Measurements from ENCODE around the gene ATRNL1.

Gene ATRNL1

DNA sequence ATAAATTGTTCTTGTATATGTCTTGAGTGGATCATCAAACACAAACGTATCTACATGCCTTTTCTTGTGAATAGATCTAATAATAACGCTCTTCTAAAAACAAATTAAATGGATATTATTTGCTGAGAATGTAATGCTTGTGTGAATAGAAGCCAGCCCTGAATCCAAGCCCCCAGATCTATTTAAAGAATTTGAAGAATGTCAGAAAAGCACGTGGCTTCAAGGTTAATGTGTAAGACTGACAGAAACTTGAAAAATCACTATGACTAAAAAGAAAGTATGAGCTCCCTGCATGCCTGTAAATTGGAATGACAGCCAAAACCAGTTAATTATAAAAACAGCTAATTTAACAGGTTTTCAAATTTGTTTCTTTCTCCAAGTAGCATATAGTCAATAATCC is 43.2 kb upstream of the ATRNL1 start:
- H2AFZ ChIP-seq (ENCODE audit: low read depth, low read length), result no peak overlapping the region
- no peaks in the 10 kb centered on the region for H3K79me2 ChIP-seq (ENCODE audit: low read length)
- H3K4me2 ChIP-seq (ENCODE audit: low read length), result no peak overlapping the region
- no peaks in the 10 kb centered on the region for H4K20me1 ChIP-seq (ENCODE audit: insufficient read depth, low read length)
- no peak overlapping the region for H3K4me3 ChIP-seq (ENCODE audit: low read length)
- H3K9me3 ChIP-seq (ENCODE audit: insufficient read depth, low read length), result no peaks in the 10 kb centered on the region
- no peaks in the 10 kb centered on the region for H3K4me1 ChIP-seq (ENCODE audit: low read length)
- no peaks in the 10 kb centered on the region for H3K27me3 ChIP-seq (ENCODE audit: low read depth, low read length)
- TF ChIP-seq, protein P1, sequence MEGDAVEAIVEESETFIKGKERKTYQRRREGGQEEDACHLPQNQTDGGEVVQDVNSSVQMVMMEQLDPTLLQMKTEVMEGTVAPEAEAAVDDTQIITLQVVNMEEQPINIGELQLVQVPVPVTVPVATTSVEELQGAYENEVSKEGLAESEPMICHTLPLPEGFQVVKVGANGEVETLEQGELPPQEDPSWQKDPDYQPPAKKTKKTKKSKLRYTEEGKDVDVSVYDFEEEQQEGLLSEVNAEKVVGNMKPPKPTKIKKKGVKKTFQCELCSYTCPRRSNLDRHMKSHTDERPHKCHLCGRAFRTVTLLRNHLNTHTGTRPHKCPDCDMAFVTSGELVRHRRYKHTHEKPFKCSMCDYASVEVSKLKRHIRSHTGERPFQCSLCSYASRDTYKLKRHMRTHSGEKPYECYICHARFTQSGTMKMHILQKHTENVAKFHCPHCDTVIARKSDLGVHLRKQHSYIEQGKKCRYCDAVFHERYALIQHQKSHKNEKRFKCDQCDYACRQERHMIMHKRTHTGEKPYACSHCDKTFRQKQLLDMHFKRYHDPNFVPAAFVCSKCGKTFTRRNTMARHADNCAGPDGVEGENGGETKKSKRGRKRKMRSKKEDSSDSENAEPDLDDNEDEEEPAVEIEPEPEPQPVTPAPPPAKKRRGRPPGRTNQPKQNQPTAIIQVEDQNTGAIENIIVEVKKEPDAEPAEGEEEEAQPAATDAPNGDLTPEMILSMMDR (IDR thresholded peaks at IDR 0.05; ENCODE audit: low read depth, low read length), result no peak
- TF ChIP-seq EZH2phosphoT487 (IDR thresholded peaks at IDR 0.05; ENCODE audit: low read depth), result no peak
- H3K27ac ChIP-seq (ENCODE audit: low read length), result no peak overlapping the region
- no peaks in the 10 kb centered on the region for H3K36me3 ChIP-seq (replicated peaks; ENCODE audit: low read depth, low read length)
- no peak overlapping the region for H3K9ac ChIP-seq (ENCODE audit: low read length)

GRCh38 chr10:115050375-115051010 is 42.7 kb upstream of the ATRNL1 start:
- H3K27ac ChIP-seq (ENCODE audit: low read length), result no peak overlapping the region
- H3K27me3 ChIP-seq (ENCODE audit: low read depth, low read length), result no peaks in the 10 kb centered on the region
- H3K9ac ChIP-seq (ENCODE audit: low read length), result no peak overlapping the region
- H3K36me3 ChIP-seq (replicated peaks; ENCODE audit: low read depth, low read length), result no peaks in the 10 kb centered on the region
- H3K4me3 ChIP-seq (ENCODE audit: low read length), result no peak overlapping the region
- TF ChIP-seq EZH2phosphoT487 (IDR thresholded peaks at IDR 0.05; ENCODE audit: low read depth), result no peak
- TF ChIP-seq, protein P1 (IDR thresholded peaks at IDR 0.05; ENCODE audit: low read depth, low read length), result no peak
- no peaks in the 10 kb centered on the region for H3K4me1 ChIP-seq (ENCODE audit: low read length)
- no peaks in the 10 kb centered on the region for H3K79me2 ChIP-seq (ENCODE audit: low read length)
- H3K9me3 ChIP-seq (ENCODE audit: insufficient read depth, low read length), result no peaks in the 10 kb centered on the region
- no peaks in the 10 kb centered on the region for H4K20me1 ChIP-seq (ENCODE audit: insufficient read depth, low read length)
- H3K4me2 ChIP-seq (ENCODE audit: low read length), result no peak overlapping the region
- H2AFZ ChIP-seq (ENCODE audit: low read depth, low read length), result no peak overlapping the region

- H3K9me3 ChIP-seq (ENCODE audit: insufficient read depth, low read length), result no peaks in the 10 kb centered on the region
- no peaks in the 10 kb centered on the region for H4K20me1 ChIP-seq (ENCODE audit: insufficient read depth, low read length)
- H3K27ac ChIP-seq (ENCODE audit: low read length), result no peak overlapping the region
- H2AFZ ChIP-seq (ENCODE audit: low read depth, low read length), result no peak overlapping the region
- H3K4me2 ChIP-seq (ENCODE audit: low read length), result no peak overlapping the region
- H3K9ac ChIP-seq (ENCODE audit: low read length), result no peak overlapping the region
- H3K79me2 ChIP-seq (ENCODE audit: low read length), result no peaks in the 10 kb centered on the region
- H3K27me3 ChIP-seq (ENCODE audit: low read depth, low read length), result no peaks in the 10 kb centered on the region
- TF ChIP-seq EZH2phosphoT487 (IDR thresholded peaks at IDR 0.05; ENCODE audit: low read depth), result no peak
- TF ChIP-seq, protein P1 (IDR thresholded peaks at IDR 0.05; ENCODE audit: low read depth, low read length), result no peak
- no peaks in the 10 kb centered on the region for H3K36me3 ChIP-seq (replicated peaks; ENCODE audit: low read depth, low read length)
- H3K4me1 ChIP-seq (ENCODE audit: low read length), result no peaks in the 10 kb centered on the region
- no peak overlapping the region for H3K4me3 ChIP-seq (ENCODE audit: low read length)
Observed at GRCh38 chr10:115051216-115051615, 41.9 kb upstream of the ATRNL1 start.

DNA sequence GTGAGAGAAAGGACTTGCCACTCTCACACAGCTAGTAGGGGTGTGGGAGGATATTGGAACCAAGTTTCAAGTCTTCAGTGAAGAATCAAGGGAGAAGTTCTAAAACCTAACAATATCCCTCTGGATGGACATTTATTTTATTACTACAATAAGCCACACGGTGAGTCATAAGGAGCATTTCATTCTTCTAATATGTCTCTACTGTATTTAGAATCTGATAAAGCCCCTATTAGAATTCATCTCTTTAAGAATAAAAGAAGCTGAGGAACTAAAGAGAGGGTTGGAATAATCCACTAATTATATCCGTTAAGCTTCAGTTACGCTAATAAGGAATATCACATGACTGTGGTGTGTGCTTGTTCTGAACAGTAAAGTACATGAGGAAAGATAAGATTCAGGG is 40.9 kb upstream of the ATRNL1 start:
- Histone ChIP-seq H3K4me2 (ENCODE audit: low read length) (no peak overlapping the region), H3K4me3 (ENCODE audit: low read length) (no peak overlapping the region), H3K36me3 (replicated peaks; ENCODE audit: low read depth, low read length) (no peaks in the 10 kb centered on the region), H4K20me1 (ENCODE audit: insufficient read depth, low read length) (no peaks in the 10 kb centered on the region), H2AFZ (ENCODE audit: low read depth, low read length) (no peak overlapping the region), H3K79me2 (ENCODE audit: low read length) (no peaks in the 10 kb centered on the region), H3K9me3 (ENCODE audit: insufficient read depth, low read length) (no peaks in the 10 kb centered on the region), H3K4me1 (ENCODE audit: low read length) (no peaks in the 10 kb centered on the region), H3K27ac (ENCODE audit: low read length) (no peak overlapping the region), H3K9ac (ENCODE audit: low read length) (no peak overlapping the region), H3K27me3 (ENCODE audit: low read depth, low read length) (no peaks in the 10 kb centered on the region)
- TF ChIP-seq, protein P1 (IDR thresholded peaks at IDR 0.05; ENCODE audit: low read depth, low read length), result no peak
- no peak for TF ChIP-seq EZH2phosphoT487 (IDR thresholded peaks at IDR 0.05; ENCODE audit: low read depth)
